HG02798 (cell line): ENCODE data around the gene SNED1.
"Not testable (repeated sequence)": the region's sequence is repeated elsewhere in the genome, so short reads cannot be mapped to it uniquely, and the experiment has no call there.

Experiments used
- ATAC-seq: cut with Tn5 transposase; IDR thresholded peaks from one replicate; pipeline ENCODE4 v1.9.1; 2021; ENCODE audit warnings: mild to moderate bottlenecking; ENCODE audit not compliant: unreplicated experiment, poor library complexity

Gene SNED1

DNA sequence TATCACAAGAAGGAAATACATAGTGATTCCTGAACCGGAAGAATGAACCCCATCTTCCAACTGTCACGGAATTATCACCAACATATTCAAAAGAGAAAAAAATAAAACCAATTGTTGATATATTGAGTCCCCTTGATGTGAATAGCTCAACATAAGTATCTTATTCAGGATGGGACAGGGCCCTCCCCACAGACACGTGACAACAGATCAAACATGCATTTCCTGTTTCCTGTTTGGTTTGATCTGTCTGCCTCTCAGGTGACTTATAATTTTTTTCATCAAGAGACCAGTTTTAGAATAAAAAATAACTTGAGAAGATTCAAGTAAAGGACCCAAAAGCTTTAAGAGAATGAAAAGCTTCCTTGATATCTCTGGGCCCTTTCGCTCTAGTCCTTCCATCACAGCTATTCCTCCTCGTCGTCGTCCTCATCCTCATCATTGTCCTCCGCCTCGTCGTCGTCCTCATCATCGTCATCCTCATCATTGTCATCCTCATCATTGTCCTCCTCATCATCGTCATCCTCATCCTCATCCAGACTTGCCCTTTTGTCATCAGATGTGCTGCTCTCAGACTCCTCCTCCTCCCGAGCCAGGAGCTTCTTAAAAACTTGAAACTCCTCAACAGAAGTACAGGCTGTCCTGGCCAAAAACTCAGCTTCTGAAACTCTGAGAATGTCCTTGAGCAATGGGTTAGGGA lies 97.3 kb downstream of the SNED1 start:
- ATAC-seq, result no peak

DNA sequence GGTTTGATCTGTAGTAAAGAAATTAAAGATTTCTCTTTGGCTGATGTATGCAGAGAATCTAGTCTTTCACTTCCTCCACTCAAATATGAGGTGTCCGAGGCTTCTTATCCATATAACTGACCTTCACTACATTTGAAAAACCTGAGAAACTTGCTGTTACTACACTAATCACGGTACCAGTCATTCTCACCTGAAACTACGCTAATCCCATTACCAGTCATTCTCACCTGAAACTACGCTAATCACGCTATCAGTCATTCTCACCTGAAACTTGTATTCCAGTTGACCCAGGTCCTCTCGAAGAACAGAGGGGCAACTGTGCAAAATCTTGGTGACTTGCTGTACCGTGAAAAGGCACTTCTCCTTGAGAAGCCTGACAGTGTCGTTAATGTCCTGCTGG lies 98.6 kb downstream of the SNED1 start:
- ATAC-seq, result peak; percentile 58

DNA sequence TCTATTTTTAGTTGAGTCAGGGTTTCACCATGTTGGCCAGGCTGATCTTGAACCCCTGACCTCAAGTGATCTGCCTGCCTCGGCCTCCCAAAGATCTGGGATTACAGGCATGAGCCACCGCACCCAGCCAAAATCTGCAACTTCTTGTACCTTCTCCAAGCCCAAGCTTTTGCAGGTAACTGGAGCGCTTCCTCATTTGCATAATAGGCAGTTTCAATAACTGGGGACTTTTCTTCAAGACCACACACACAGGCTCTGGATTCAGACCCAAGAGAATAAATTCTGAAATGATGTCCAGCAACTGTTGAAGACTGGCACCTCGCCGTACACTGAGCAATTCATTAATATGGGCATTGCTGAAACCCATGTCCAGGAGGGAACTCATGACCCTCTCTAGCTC lies 100.8 kb downstream of the SNED1 start:
- ATAC-seq, result no peak

DNA sequence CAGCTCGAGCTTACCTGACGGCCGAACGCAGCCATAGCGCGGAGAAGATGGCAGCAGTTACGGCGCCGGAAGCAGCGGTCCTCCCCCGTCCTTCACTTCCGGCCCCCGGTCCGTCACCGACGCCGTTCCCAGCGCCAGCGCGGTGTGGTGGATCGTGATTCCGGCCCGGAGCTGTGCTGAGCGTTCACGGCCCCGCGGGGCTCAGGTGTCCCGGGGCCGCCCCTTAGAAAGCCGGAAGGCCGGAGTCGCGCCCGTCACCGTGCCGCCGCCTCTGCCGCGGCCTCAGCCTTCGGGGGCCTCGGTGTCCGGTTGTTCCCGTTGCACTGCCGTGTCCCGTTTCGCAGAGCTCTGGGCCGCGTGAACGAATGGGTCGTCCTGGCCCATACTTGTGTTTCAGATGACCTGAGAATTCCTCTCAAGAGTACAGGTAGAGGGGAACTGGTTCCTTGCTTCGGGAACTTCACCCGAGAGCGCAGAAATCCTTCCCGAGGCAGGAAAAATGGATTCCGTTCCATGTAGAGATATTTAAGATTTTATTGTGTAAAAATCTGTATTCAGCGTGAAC lies 103.9 kb downstream of the SNED1 start, which contains the start of gene MTERF4:
TSS of gene MTERF4 (minus strand) at position 49 of the 565 bp plus-strand sequence. CDS start at position 35, 14 bp downstream.
- ATAC-seq, result peak; percentile 93

DNA sequence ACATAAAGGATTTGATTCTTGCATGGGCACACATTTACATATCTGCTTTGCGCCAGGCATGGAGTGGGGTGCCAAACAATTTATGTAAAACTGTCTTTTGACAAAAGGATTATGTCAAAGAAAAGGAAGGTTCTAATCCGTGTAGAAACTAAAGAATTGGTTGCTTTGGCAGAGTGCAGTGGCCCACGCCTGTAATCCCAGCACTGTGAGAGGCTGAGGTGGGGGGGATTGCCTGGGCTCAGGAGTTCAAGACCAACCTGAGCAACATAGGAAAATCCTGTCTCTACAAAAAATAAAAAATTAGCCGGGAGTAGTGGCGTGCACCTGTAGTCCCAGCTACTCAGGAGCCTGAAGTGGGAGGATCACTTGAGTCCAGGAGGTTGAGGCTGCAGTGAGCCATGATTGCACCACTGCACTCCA lies 104.8 kb downstream of the SNED1 start:
- ATAC-seq, result no peak

DNA sequence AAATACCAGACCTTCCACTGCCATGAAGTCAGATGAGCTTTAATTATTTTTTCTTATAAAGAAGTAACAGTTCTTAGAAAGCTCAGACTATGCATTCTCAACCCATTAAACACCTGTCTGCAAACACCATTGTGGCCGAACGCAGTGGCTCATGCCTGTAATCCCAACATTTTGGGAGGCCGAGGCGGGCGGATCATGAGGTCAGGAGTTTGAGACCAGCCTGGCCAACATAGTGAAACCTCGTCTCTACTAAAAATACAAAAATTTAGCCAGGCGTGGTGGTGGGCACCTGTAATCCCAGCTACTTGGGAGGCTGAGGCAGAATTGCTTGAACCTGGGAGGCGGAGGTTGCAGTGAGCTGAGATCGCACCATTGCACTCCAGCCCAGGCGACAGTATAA lies 106.2 kb downstream of the SNED1 start:
- not testable (repeated sequence) for ATAC-seq

DNA sequence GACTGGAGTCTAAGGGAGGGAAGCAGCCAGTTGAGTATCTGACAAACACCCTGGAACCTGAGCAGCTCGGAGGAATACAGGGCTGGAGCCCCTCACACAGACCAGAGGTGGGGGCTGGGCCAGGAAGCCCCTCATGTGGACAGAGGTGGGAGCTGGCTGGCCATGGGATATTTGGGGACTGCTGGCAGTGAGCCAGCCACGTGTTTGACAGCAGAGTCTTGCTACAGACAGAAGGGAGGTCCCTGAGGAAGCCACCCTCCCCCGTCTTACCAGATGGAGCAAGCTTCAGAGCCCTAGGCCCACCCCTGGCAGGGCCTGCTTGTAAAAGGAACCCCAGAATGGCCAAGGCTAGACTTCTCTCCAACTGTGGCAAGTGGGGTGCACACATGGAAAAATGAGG lies 107.2 kb downstream of the SNED1 start:
- ATAC-seq, result no peak

DNA sequence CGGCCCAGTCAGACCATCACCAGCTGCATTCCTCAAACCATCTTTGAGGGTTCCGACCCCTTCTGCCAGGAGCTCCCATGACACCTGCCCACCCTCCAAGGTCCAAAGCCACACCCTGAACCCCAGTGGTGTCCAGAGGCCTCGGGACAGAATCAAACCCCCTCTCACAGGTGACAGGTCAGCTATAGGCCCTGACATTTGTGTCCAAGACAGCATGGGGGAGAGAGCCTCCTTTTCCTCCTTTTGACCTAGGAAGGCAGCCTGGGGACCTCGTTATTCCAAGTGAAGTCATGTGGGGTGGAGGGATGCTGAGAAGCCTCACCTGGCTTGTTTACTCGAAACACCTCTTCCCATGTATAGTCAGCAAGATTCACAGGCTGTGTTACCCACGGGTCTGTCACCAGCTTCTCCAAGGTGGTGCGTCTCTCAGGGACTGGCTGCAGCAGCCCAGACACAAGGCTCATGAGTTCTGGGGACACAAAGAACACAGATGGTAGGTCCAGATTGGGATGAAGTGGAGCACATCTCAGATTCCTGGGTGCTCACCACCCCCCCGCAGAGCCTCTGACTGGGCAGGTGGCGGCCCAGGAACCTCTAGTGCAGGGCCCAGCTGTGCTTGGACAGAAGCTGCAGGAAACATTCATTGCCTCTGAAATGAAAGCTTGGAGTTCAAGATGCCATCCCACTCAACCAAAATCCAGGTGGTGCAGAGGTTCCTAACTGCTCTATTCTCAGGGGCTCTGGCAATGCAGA lies 108.8 kb downstream of the SNED1 start:
- no peak for ATAC-seq

DNA sequence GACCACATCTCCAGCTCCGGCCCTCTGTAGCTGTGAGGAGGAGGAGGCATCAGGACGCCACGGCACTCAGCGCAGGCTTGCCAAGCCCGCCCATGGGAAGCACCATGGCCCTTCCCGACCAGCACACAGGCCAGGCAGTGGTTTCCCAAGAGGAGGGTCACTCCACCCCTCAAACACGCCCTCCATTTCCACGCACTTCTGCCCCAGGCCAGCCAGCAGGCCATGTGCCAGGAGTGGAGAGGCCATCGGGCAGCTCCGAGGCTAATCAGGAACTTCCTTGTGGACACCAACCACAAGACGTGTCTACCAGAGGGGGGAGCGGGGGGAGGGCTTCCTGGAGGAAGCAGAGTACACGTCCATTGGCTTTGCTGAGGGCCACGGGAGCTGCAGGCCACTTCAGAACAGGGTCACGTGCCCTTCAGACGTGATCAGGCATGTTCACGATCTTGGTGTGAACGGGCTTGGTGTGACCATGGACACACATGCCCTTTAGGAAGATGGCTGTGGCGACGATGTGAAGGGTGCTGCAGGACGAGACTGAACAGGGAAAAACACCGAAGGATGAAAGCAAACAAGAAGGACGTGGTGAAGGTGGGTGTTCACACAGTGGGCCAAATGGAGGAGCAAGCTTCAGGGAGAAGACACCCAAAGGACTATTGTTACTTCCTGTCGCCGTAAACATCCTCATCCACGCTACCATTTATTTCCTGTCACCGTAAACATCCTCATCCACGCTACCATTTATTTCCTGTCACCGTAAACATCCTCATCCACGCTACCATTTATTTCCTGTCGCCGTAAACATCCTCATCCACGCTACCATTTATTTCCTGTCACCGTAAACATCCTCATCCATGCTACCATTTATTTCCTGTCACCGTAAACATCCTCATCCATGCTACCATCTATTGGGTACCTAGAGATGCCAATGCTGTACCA lies 110.1 kb downstream of the SNED1 start:
- ATAC-seq, result no peak

DNA sequence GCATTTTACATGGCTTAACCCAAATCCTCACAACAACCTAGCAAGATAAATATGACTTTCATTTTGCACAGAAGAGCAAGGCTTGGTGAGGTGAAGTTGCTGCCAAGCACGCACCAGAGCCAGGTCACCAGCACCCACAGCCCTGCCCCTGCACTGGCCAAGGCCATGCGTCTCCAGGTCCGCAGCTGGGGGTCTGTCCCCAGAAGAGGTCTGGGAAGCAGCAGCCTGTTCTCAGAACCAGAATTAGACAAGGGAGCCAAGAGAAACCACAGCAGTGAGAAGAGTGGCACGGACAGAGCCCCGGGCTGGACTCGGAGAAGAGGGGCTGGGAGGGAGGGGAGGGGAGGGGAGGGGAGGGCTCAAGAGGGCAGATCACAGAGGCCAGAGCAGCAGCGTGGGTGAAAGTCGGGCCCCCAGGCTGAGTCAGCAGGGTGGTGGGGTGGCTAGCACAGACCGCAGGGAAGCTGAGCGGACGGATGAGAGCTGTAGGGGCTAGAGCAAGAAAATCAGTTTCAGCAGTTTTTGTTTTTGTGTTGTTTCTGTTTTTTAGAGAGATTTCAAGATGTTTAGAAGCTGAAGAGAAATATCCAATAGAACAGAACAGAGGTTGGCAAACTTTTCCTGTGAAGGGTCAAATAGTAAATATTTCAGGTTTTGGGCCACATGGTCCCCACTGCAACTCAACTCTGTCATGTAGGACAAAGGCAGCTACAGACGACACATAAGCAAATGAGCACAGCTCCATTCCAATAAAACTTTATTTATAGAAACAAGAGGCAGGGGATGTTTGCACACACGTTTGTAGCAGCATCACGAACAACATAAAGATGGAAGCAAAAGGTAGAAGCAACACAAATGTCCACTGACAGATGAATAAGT lies 111.0 kb downstream of the SNED1 start:
- ATAC-seq, result no peak

DNA sequence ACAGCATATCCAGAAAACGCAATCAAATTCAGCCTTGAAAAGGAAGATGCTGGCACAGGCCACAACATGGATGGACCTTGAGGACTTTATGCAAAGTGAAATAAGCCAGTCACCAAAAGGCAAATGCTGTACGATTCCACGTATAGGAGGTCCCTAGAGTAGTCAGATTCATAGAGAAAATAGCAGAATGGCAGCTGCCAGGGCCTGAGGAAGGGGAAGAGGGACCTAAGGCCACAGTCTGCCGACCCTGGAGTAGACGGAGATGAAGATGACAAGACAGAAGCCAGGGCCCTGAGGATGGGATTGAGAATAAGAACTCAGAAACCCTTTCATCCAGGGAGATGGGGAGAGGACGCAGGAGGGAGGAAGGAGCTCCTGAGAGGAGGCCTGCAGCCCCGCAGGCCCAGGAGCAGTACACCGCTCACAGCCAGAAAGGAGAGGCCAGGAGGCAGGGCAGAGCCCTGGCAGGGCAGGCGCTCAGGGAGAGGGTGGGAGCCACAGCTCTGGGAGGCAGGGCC lies 111.7 kb downstream of the SNED1 start:
- ATAC-seq, result no peak

DNA sequence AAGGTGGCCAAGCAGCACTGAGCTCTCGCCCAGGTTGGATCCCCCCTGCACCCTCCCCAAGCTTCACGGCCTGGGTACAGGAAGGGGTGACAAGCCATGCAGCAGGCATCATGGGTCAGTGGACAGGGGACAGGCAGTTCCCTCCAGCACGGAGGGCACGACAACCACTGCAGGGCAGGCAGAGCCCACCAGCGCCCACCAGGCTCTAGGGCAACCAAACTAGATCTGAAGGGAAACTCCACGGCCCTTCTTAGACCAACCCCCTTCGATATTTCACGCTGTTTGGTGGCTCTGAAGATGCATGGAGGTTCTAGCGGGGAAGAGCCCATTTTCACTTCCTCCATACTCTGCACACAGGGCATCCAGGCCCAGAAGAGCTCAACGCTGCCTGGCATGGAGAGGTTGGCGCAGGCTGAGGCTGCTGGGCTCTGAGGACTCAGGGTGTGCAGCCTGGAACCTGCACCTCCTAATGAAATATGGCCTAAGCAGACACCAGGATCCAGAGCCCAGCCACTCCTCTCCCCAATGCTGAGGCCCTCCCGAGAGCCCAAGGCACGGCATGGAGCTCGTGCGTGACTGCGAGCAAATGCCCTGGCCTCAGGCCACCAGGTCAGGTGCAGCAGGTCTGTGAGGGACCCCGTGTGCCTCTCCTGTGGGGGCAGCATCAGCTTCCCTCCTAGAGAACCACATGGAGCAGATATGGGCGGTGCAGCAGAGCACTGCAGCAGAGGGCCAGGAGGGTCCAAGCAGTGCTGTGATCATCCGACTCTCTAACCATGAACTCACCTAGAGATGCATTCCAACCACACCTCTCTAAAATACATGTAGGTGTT lies 112.4 kb downstream of the SNED1 start:
- ATAC-seq, result peak; percentile 44

DNA sequence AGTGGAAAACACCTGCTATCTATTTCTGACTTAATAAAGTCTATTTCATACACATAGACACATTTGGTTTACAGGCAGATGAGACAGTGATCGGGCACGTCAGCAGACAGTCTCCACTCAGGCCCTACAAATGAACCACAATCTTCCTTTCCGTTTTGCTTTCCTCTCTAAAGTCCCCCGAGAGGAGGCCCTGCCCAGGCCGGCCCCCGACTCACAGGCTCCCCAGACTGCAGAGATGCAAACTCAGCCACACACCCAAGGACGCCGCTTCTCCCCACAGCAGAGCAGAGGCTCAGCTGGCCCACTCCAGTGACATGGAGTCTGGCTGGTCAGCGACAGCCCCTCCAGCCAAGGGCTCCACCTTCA lies 113.0 kb downstream of the SNED1 start:
- no peak for ATAC-seq

DNA sequence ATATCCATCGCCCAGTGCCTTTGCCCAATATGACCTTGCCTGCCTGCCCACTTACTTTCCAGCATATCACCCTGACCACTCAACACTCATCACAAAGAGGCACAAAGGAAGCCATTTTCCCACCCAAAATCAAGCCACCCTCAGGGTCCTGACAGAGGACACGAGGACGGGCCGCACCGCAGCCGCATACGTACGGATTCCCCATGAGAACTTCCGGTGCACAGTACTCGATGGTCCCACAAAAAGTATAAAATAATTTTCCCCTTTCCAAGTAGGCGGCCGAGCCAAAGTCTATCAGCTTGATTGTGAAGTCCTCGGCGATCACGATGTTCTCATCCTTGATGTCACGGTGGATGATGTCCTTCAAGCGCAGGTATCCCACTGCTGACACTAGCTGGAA lies 113.6 kb downstream of the SNED1 start:
- ATAC-seq, result no peak

DNA sequence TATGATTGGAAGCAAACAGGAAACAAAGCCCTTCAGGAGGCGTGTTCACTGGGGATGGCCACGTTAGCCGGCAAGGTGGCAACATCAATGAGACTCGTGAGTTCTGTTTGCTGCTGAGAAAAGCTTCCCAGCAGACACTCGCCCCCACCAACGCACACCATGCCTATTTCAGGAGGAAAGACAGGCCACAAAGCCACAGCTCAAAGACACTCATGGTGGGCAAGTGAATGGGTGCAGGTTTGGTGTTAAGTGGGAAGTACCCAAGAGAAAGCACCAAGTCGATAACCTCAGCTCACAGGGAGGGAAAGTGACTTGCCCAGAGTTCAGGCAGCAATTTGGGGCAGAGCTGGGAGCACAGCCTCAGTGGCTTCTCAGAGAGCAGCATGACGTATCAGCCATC lies 114.2 kb downstream of the SNED1 start:
- ATAC-seq, result no peak

DNA sequence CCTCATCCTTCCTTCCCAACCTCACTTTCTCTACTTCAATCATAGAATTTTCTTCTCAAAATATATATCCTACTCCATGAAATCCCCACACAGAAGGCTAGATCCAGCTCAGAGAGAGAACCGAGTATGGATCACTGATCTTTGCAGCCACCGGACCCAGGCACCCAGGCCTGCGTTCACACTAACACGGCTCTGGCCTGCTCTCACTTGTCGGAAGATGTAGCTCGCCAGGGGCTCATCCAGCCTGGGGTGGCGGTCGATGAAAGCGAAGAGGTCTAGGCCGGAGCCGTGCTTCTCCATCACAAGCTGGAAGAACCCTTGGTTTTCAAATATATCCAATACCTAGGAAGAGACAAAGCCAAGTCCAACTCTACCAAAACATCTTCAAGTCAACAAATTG lies 116.4 kb downstream of the SNED1 start:
- no peak for ATAC-seq

DNA sequence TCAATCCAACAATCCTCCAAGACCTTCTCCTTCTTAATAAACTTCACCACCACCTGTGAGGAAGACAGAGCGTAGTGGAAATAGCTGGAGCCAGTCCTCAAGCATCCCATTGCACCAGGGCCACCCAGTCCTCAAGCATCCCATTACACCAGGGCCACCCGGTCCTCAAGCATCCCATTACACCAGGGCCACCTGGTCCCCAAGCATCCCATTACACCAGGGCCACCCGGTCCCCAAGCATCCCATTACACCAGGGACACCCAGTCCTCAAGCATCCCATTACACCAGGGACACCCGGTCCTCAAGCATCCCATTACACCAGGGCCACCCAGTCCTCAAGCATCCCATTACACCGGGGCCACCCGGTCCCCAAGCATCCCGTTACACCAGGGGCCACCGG lies 116.9 kb downstream of the SNED1 start:
- no peak for ATAC-seq
